COLO829 (cell line): ENCODE measurements around the gene POC1B.

Experiments
- DNase-seq: peaks from one replicate; pipeline ENCODE4 v3.0.0; 2012; ENCODE audit warnings: low spot score

Gene POC1B

GRCh38 chr12:89384807-89385206, 141.0 kb downstream of the POC1B start:
- no peak for DNase-seq

GRCh38 chr12:89384050-89384758, 141.6 kb downstream of the POC1B start:
- peak; percentile 15 for DNase-seq

GRCh38 chr12:89383235-89384049, 142.4 kb downstream of the POC1B start:
- no peak for DNase-seq

- no peak for DNase-seq
These were observed 143.5 kb downstream of the POC1B start for GRCh38 chr12:89382328-89382727.

GRCh38 chr12:89379839-89380467, 145.9 kb downstream of the POC1B start:
- DNase-seq: no peak

GRCh38 chr12:89379148-89379838, 146.6 kb downstream of the POC1B start:
- DNase-seq: no peak

- no peak for DNase-seq
These were observed 149.0 kb downstream of the POC1B start for GRCh38 chr12:89376844-89377243.

- no peak for DNase-seq
These were observed 149.7 kb downstream of the POC1B start for GRCh38 chr12:89376202-89376529.

GRCh38 chr12:89373763-89374572, 151.9 kb downstream of the POC1B start:
- DNase-seq: peak; percentile 93

GRCh38 chr12:89372584-89373370, 153.1 kb downstream of the POC1B start:
- no peak for DNase-seq

- DNase-seq: peak; percentile 89
These were observed 155.0 kb downstream of the POC1B start for GRCh38 chr12:89370850-89371249.

- DNase-seq: no peak
These were observed 155.4 kb downstream of the POC1B start for GRCh38 chr12:89370421-89370831.
